ENCODE data around the gene C7orf25. TPM values are rescaled to one million over a fixed set of nuclear protein-coding genes. Genes with fewer than 3 reads are reported as not detected.

The C7orf25 gene
- total RNA-seq, 2 experiments from 2014 or later = 5.9 to 6.8 TPM

DNA sequence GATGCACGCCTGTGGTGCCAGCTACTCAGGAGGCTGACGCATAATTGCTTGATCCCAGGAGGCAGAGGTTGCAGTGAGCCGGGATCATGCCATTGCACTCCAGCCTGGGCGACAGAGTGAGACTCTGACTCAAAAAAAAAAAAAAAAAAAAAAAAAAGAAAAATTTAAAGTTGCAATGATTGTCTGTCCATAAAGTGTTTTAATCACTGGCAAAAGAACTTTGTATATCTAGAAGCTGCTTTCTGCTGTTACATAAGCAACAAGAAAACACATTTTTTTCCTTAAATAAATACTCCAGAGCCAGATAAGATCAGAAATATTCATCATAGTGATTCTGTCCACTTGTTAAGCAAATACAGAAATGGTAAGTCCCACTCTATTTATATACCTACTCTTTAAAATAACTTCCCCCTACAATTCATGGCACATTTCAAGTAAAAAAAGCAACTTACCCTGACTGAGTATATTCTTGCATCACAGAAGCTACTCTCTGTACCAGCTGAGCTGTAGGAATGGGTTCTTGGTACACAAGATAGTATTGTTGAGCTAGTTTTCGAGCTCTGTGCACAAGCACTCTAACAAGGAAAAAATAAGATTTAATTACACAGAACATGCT is 12.5 kb upstream of the C7orf25 start:
- no peak for DNase-seq
- Mint-ChIP-seq H3K36me3 (peaks cover 73% of the 10 kb centered on the region), H3K4me3 (no peak overlapping the region), H3K27me3 (no peaks in the 10 kb centered on the region), H3K27ac (peak overlapping the region; percentile 2), H3K9me3 (ENCODE audit: low read depth) (no peaks in the 10 kb centered on the region), H3K4me1 (peaks cover 44% of the 10 kb centered on the region)
- CTCF ChIA-PET = interaction anchor here (1.0 to 1.3 kb wide), 3 partner anchors 8 to 18 kb away, joined by 3 read pairs; no protein-coding TSS in a partner anchor
- no peak for ATAC-seq

DNA sequence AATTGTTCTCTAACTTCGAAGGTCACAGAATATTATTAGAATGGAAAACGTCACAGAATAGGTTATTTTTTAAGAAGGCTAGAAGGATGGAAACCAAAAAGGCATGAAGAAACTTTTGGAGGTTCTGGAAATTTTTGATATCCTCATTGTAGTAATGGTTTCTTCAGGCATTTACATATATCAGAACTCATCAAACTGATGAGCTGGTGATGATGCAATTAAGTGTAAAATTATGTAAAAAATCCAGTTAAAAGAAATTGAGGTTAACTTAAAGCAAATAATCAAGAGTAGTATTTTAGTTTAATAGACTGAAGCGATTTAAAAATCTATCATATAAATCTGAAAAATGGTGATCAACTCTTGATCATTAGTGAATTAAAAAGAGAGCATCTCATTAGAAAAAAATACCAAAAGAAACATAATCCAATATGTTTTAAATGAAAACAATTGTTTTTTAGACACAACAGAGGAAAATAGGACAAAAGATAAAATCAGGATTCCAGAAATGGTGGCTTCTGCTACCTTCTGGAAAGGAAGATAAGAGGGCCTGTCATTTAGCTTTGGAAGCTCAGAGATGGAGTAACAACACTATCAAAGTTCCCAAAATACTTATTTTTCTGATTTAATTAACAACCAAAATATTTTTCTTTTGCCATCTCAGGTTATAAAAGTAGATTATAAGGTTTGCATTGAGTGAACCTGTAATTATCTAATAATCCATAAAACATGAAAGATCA is 10.3 kb upstream of the C7orf25 start:
- no peak for ATAC-seq
- peaks cover 74% of the 10 kb centered on the region for H3K36me3 Mint-ChIP-seq
- H3K27me3 Mint-ChIP-seq = no peaks in the 10 kb centered on the region
- DNase-seq = no peak
- no peak overlapping the region for H3K4me3 Mint-ChIP-seq
- peaks cover 24% of the 10 kb centered on the region for H3K4me1 Mint-ChIP-seq
- H3K9me3 Mint-ChIP-seq (ENCODE audit: low read depth) = no peaks in the 10 kb centered on the region
- no peak overlapping the region for H3K27ac Mint-ChIP-seq
- CTCF ChIA-PET = no interaction called here

DNA sequence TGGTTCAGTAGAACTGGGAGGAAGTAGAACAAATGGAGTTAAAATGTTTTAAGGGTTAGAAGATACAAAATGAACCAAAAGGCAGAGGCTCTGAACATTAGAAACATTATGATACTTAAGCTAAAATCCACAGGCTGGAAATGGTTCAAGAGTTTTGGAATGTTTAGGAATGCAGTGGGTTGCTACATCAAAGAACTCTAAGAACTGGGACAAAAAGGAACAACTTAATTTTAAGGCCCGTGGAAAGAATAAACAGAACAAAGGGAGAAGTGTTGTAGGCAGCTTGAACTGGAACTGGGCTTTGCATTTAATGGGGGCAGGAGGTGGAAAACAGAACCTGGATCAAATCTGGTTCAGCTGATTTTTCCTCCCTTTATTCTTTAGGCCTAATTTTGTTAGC is 3.5 kb upstream of the C7orf25 start:
- DNase-seq = no peak
- Mint-ChIP-seq H3K27ac (peak overlapping the region; percentile 41), H3K9me3 (ENCODE audit: low read depth) (no peaks in the 10 kb centered on the region), H3K27me3 (no peaks in the 10 kb centered on the region), H3K36me3 (peaks cover 62% of the 10 kb centered on the region), H3K4me1 (peaks cover 53% of the 10 kb centered on the region), H3K4me3 (no peak overlapping the region)
- CTCF ChIA-PET = no interaction called here
- no peak for ATAC-seq

DNA sequence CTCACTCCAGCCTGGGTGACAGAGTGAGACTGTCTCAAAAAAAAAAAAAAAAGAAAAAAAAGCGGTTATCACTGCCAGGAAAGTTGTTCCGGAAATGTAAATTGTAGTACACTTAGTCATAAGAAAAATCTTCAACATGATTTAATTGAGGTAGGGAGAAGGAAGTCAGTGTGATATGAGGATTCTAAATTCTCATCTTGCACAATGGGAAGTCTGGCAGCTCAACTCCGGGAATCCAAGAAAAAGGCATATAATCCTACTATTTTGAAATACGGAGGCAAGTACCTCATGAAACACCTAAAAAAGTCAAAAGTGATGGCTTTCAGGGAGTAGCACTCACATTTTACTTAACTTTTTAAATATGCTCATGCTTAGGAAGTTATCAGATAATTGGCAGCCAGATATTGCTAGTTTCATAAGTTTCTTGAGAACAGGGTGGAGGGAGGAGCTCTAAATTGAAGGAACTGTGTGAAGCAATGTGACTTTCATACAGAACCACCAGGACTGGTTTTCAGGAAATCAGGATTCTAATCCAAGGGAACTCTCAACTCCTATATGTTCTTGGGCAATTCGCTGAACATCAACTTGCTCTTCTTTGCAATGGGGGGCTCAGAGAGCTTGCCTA is 2.7 kb upstream of the C7orf25 start:
- H3K27me3 Mint-ChIP-seq = no peaks in the 10 kb centered on the region
- no peak overlapping the region for H3K4me3 Mint-ChIP-seq
- peaks cover 62% of the 10 kb centered on the region for H3K36me3 Mint-ChIP-seq
- H3K27ac Mint-ChIP-seq = peak overlapping the region; percentile 85
- DNase-seq = no peak
- H3K9me3 Mint-ChIP-seq (ENCODE audit: low read depth) = no peaks in the 10 kb centered on the region
- CTCF ChIA-PET = interaction anchor here (1.2 kb wide), 1 partner anchor 17 kb away, joined by 5 read pairs; the partner anchor contains the start of genes MRPL32 and PSMA2
- no peak for ATAC-seq
- peaks cover 53% of the 10 kb centered on the region for H3K4me1 Mint-ChIP-seq

DNA sequence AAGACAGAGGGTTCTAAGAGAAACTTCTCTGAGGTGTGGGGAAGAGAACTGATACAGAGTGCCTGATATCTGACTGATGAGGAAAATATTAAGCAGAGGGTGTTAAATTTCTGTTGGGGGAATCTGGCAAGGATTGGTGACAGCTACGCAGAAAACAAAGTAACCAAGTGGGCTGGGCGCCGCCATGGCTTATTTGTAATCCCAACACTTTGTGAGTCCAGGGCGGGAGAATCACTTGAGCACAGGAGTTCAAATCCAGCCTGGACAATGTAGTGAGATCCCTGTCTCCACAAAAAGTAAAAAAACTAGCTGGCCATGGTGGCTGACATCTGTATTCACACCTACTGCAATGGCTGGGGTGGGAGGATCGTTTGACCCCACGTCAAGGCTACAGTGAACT is 2.1 kb upstream of the C7orf25 start:
- DNase-seq (no peak), ATAC-seq (no peak)
- no peaks in the 10 kb centered on the region for H3K27me3 Mint-ChIP-seq
- no peaks in the 10 kb centered on the region for H3K9me3 Mint-ChIP-seq (ENCODE audit: low read depth)
- peaks cover 57% of the 10 kb centered on the region for H3K36me3 Mint-ChIP-seq
- H3K27ac Mint-ChIP-seq = peak overlapping the region; percentile 85
- CTCF ChIA-PET = interaction anchor here (0.7 to 1.2 kb wide), 3 partner anchors 14 to 18 kb away, joined by 3 to 5 read pairs (median 4); partner anchors contain the start of genes MRPL32 and PSMA2
- H3K4me1 Mint-ChIP-seq = peaks cover 53% of the 10 kb centered on the region
- H3K4me3 Mint-ChIP-seq = no peak overlapping the region

DNA sequence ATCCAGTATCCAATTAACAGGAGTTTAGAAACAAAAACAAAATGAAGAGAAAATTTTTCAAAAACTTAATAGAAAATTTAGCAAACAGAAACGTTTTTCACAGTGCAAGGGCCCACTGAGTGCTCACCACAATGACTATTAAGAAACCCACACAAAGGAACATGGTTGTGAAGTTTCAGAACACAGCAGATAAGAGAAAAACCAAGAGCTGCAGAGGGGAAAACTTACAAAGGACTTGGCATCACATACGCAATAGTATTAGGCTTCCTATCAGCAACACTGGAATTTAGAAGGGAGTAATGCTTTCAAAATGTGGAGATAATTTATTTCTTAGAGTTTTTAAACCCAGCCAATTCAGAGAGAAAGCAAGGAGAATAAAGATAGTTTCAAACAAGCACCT is 1.7 kb upstream of the C7orf25 start:
- CTCF ChIA-PET = interaction anchor here (0.7 to 1.2 kb wide), 3 partner anchors 15 to 18 kb away, joined by 3 to 5 read pairs (median 4); partner anchors contain the start of genes MRPL32 and PSMA2
- H3K27ac Mint-ChIP-seq = peak overlapping the region; percentile 85
- ATAC-seq = no peak
- peaks cover 56% of the 10 kb centered on the region for H3K36me3 Mint-ChIP-seq
- H3K4me3 Mint-ChIP-seq = no peak overlapping the region
- H3K4me1 Mint-ChIP-seq = peaks cover 53% of the 10 kb centered on the region
- no peak for DNase-seq
- no peaks in the 10 kb centered on the region for H3K9me3 Mint-ChIP-seq (ENCODE audit: low read depth)
- no peaks in the 10 kb centered on the region for H3K27me3 Mint-ChIP-seq

DNA sequence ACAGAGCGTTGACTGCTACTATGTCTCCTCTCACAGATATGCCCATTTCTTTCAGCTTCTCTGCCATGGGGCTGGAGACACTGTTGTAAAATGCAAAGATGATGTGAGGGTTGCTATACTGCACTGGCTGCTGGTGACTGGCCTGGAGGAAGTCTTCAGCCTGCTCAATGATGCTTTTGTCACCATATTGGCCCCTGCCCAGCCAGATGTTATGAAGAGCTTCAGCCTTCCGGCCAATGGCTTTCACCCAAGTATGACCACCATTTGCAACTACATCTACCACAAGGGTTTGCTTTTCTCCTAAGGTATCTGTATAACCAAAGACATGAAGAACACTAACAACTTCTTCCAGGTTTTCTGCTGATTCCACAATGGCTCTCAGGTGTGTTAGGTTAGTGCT is 1.6 kb downstream of the C7orf25 start:
- Mint-ChIP-seq H3K27me3 (no peaks in the 10 kb centered on the region), H3K27ac (no peak overlapping the region), H3K4me3 (no peak overlapping the region), H3K4me1 (peaks cover 51% of the 10 kb centered on the region), H3K9me3 (ENCODE audit: low read depth) (no peaks in the 10 kb centered on the region), H3K36me3 (peaks cover 35% of the 10 kb centered on the region)
- no peak for ATAC-seq
- CTCF ChIA-PET = interaction anchor here (0.6 to 2.0 kb wide), 5 partner anchors 10 to 464 kb away, joined by 3 to 7 read pairs (median 3); no protein-coding TSS in a partner anchor
- DNase-seq = no peak

DNA sequence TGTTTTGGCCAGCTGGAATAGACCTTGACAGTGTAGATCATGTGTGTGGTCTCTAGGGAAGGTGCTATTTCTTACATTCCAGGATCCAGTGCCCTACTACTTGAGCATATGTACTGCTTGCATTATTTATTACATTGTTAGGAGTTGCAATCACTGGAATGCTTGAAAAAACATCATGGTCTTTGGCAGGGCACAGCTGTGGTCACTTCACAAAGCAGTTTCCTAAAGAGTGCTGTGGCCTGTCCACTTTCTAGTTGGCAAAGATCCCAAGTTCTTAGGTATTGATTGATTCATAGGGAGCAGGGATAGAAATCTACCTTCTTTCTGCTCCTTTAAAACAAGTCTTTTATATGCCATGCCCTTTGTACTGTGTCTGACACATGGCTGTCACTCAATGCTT is 4.6 kb downstream of the C7orf25 start:
- CTCF ChIA-PET = no interaction called here

DNA sequence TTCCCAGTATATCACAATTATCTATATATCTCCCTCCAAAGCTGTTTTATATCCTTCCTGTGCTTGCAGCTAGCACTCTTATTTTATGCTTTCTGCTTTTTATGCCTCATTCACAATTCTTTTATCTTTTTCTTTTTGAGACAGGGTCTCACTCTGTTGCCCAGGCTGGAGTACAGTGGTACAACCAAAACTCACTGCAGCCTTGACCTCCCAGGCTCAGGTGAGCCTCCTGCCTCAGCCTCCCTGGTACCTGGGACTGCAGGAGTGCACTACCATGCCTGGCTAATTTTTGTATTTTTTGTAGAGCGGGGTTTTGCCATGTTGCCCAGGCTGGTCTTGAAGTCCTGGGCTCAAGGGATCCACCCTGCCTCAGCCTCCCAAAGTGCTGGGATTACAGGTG is 5.7 kb downstream of the C7orf25 start:
- DNase-seq = no peak
- Mint-ChIP-seq H3K36me3 (peaks cover 17% of the 10 kb centered on the region), H3K4me3 (no peak overlapping the region), H3K4me1 (peaks cover 14% of the 10 kb centered on the region), H3K9me3 (ENCODE audit: low read depth) (no peaks in the 10 kb centered on the region), H3K27me3 (peaks cover 4% of the 10 kb centered on the region), H3K27ac (no peak overlapping the region)
- no peak for ATAC-seq
- CTCF ChIA-PET = interaction anchor here (0.8 kb wide), 1 partner anchor 35 kb away, joined by 3 read pairs; no protein-coding TSS in a partner anchor

More for the DNA sequence above, 4.6 kb downstream of the C7orf25 start:
- H3K36me3 Mint-ChIP-seq = peaks cover 21% of the 10 kb centered on the region
- no peaks in the 10 kb centered on the region for H3K9me3 Mint-ChIP-seq (ENCODE audit: low read depth)
- H3K27ac Mint-ChIP-seq = no peak overlapping the region
- H3K4me3 Mint-ChIP-seq = no peak overlapping the region
- no peaks in the 10 kb centered on the region for H3K27me3 Mint-ChIP-seq
- no peak for ATAC-seq
- H3K4me1 Mint-ChIP-seq = peaks cover 21% of the 10 kb centered on the region
- no peak for DNase-seq

DNA sequence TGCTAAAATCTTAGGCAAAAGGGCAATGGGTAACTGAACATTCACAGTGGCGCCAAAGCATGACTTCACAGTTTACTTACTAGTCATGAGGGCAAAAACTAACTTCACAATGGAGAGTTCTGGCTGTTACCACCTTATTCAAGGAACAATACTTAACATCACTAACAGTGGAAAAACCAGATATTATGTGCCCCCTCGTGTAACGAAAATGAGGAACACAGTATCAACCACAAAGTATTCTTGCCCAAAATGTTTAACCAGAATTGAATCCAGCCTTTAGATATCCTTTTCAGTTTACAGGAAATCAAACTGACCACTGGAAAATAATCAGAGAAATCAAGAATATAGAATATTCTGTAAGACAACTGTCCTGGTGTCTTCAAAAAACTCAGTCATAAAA is 9.5 kb downstream of the C7orf25 start:
- Mint-ChIP-seq H3K36me3 (no peaks in the 10 kb centered on the region), H3K27me3 (peaks cover 13% of the 10 kb centered on the region), H3K4me1 (no peaks in the 10 kb centered on the region), H3K27ac (no peak overlapping the region), H3K4me3 (no peak overlapping the region), H3K9me3 (ENCODE audit: low read depth) (no peaks in the 10 kb centered on the region)
- ATAC-seq = no peak
- no peak for DNase-seq
- CTCF ChIA-PET = no interaction called here

DNA sequence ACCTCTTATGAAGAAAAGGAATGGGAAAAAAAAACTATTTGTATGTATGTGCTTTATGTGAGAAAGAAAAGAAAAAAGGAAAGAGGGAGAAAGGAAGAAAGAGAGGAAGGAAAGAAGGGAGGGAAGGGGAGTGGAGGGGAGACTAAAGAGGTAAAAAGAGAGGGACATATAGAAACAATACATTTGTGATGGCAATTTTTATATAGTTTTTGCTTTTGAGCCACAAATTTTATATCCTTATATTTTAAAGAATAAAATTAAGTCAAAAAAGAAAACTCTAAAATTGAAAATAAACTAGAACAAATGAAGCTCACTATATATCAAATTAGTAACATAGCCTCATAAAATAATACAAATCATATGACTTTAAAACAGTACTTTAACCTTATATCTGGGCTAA is 11.0 kb downstream of the C7orf25 start:
- Mint-ChIP-seq H3K36me3 (peaks cover 2% of the 10 kb centered on the region), H3K9me3 (ENCODE audit: low read depth) (no peaks in the 10 kb centered on the region), H3K27me3 (peaks cover 21% of the 10 kb centered on the region), H3K27ac (no peak overlapping the region), H3K4me3 (no peak overlapping the region), H3K4me1 (no peaks in the 10 kb centered on the region)
- no peak for DNase-seq
- CTCF ChIA-PET = interaction anchor here (1.7 kb wide), 1 partner anchor 10 kb away, joined by 5 read pairs; no protein-coding TSS in a partner anchor
- ATAC-seq = no peak

DNA sequence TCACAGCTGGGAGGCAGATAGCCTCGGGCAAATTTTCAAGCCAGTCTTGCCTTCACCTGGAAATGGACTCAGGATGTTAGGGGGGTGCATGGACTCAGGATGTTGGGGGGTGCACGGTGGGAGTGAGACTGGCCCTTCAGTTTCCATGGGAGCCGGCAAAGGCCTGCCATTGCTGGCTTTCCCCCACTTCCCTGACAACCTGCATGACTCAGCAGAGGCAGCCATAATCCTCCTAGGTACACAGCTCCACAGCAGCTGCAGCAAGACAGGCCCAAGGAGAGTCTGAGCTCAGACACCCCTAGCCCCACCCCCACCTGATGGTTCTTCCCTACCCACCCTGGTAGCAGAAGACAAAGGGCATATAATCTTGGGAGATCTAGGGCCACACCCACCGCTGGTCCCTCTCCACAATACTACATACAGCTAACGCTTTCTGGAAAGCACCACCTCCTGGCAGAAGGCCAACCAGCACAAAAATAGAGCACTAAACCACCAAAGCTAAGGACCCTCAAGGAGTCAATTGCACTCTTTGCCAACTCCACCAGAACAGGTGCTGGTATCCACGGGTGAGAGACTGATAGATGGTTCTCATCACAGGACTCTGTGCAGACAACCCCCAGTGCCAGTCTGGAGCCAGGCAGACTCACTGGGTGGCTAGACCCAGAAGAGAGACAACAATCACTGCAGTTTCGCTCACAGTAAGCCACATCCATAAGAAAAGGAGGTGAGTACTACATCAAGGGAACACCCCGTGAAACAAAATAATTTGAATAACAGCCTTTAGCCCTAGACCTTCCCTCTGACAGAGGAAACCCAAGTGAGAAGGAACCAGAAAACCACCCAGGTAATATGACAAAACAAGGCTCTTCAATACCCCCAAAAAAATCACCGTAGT is 18.3 kb downstream of the C7orf25 start:
- DNase-seq (no peak), ATAC-seq (no peak)
- CTCF ChIA-PET = interaction anchor here (0.6 to 0.8 kb wide), 2 partner anchors 17 to 70 kb away, joined by 3 to 4 read pairs; no protein-coding TSS in a partner anchor
- H3K36me3 Mint-ChIP-seq = peaks cover 2% of the 10 kb centered on the region
- H3K27me3 Mint-ChIP-seq = peaks cover 19% of the 10 kb centered on the region
- no peak overlapping the region for H3K4me3 Mint-ChIP-seq
- no peaks in the 10 kb centered on the region for H3K9me3 Mint-ChIP-seq (ENCODE audit: low read depth)
- H3K4me1 Mint-ChIP-seq = peaks cover 5% of the 10 kb centered on the region
- H3K27ac Mint-ChIP-seq = no peak overlapping the region
